Thyroid gland (tissue), 4 donors: ENCODE results near the gene COL5A3. TPM values are rescaled to one million over a fixed set of nuclear protein-coding genes. Genes with fewer than 3 reads are reported as not detected.

Source experiments
- DNase-seq, 2 donors: peaks; one replicate each; pipeline ENCODE4 v3.0.0-alpha.2; 2019
- H3K27ac ChIP-seq, 3 donors: fragments of 200-600 bp; sonication (generic); 1 replicate in 2 of 3; 2 replicates in 1 of 3; pipeline ENCODE4 v1.5.1; 2016 to 2019; ENCODE audit warnings: mild to moderate bottlenecking in 1 of 3, moderate library complexity in 1 of 3
- H3K27me3 ChIP-seq: fragments of 200-600 bp; sonication (generic); one replicate; pipeline ENCODE4 v1.5.1; 2019
- H3K36me3 ChIP-seq, 2 donors: fragments of 200-600 bp; sonication (generic); one replicate each; pipeline ENCODE4 v1.5.1; 2016 to 2019
- H3K4me1 ChIP-seq, 2 donors: fragments of 200-600 bp; sonication (generic); one replicate each; pipeline ENCODE4 v1.5.1; 2017 to 2019
- H3K4me3 ChIP-seq, 3 donors: fragments of 200-600 bp; sonication (generic); replicated peaks in 1 of 3; 1 replicate in 2 of 3; 2 replicates in 1 of 3; pipeline ENCODE4 v1.5.1; 2016; ENCODE audit warnings: mild to moderate bottlenecking in 1 of 3
- H3K9me3 ChIP-seq: fragments of 200-600 bp; sonication (generic); one replicate; pipeline ENCODE4 v1.5.1; 2017
- CTCF ChIP-seq, 6 experiments: fragments of 200-600 bp in 3 of 6; fragments of 450-650 bp in 3 of 6; sonication (generic) in 3 of 6; IDR thresholded peaks; one replicate each; pipeline ENCODE4 v1.5.1; 2016 to 2019; ENCODE audit warnings: antibody characterized with exemption in 6 of 6, mild to moderate bottlenecking in 2 of 6, inconsistent platforms in 1 of 6, moderate library complexity in 1 of 6
- POLR2A ChIP-seq, 2 donors: fragments of 450-650 bp; IDR thresholded peaks; one replicate each; pipeline ENCODE4 v1.6.1; 2017; ENCODE audit warnings: antibody characterized with exemption in 2 of 2, mild to moderate bottlenecking in 2 of 2, moderate library complexity in 1 of 2
- WGBS, 2 donors: methylation state at CpG; one replicate each; pipeline ENCODE4 v1.1.5; 2017; 5-methylcytosine and 5-hydroxymethylcytosine counted together
- intact Hi-C: fragments of 100-400 bp; cut with DNase I; formaldehyde crosslinking; loops from one replicate; pipeline ENCODE4 v1.15.1; 2023
- total RNA-seq, 4 donors: library from RNA; depleted of rRNA; stranded (reverse); fragments of >200 nt; gene quantifications; one replicate each; pipeline ENCODE4 v1.2.3, GENCODE V29; 2016

The COL5A3 gene
- total RNA-seq, 4 donors from 2014 or later: 2.0 to 10.1 (median 5.3) TPM

DNA sequence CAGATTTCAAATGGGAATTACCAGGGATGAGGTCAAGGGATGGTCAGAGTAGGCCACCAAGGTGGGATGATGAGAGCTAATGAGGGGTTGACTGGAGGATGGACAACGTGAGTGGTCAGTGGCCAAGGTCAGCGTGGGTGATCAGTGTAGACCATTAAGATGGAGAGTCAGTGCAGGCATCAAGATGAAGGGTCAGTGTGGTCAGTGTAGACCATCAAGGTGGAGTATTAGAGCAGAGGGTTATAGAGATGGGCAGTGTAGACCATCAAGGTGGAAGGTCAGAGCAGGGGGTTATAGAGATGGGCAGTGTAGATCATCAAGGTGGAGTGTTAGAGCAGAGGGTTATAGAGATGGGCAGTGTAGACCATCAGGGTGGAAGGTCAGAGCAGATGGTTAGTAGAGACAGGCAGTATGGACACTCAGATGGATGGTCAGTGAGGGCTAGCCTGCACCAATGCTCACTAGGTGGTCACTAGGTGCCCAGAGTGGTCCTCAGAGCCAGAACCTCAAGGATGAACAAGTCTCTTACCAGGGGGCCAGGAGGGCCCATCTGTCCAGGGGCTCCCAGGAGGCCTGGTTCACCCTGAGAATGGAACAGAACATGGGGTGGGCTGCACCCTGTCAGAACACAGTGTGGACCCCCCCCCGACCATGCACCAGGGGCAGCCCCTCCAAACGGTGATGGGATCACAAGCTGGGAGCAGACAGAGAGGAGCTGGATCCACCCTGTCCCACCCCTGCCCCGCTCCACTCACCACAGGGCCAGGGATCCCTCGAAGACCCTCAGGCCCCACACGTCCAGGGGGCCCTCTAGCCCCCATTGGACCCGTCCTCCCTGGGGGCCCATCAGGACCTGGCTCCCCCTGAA, 41.2 kb downstream of the COL5A3 start:
- intact Hi-C loops: no loop called here
- H3K4me1 ChIP-seq: no peaks in the 10 kb centered on the region
- TF ChIP-seq POLR2A (IDR thresholded peaks at IDR 0.05): no peak
- no peak for TF ChIP-seq CTCF (IDR thresholded peaks at IDR 0.05)
- no peaks in the 10 kb centered on the region for H3K27me3 ChIP-seq
- 80 to 90% methylated on average over 2 to 5 of the region's 8 CpGs for WGBS, 2 donors
- H3K27ac ChIP-seq: no peak overlapping the region
- no peaks in the 10 kb centered on the region for H3K9me3 ChIP-seq
- H3K4me3 ChIP-seq: no peak overlapping the region
- no peak for DNase-seq
- no peaks in the 10 kb centered on the region for H3K36me3 ChIP-seq

GRCh38 chr19:9967326-9967725, 43.0 kb downstream of the COL5A3 start:
- intact Hi-C loops: no loop called here
- no peak for TF ChIP-seq POLR2A (IDR thresholded peaks at IDR 0.05)
- TF ChIP-seq CTCF (IDR thresholded peaks at IDR 0.05): no peak
- Histone ChIP-seq H3K4me3 (no peak overlapping the region), H3K27ac (no peak overlapping the region), H3K4me1 (no peaks in the 10 kb centered on the region), H3K9me3 (no peaks in the 10 kb centered on the region), H3K36me3 (no peaks in the 10 kb centered on the region), H3K27me3 (no peaks in the 10 kb centered on the region)
- WGBS, 2 donors: 40 to 64% methylated on average over 1 to 3 of the region's 4 CpGs
- no peak for DNase-seq

DNA sequence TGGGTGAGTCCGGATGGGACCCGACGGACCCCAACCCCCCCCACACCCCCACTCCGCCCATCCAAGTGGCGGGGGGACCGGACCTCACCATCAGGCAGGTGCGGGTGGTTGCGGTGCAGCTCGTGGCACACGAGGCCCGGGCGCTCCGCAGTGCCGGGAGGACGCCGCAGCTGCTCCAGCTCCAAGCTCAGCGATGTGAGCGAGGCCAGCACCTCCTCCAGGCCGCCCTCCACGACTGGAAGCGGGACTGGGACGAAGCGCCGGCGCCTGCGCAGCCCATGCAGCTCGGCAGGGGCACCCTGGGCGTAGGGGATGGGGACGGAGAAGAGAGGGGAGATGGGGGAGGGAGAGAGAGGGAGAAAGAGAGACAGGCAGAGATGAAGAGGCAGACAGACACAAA, 43.9 kb downstream of the COL5A3 start:
- no peaks in the 10 kb centered on the region for H3K36me3 ChIP-seq
- no peak for DNase-seq
- H3K27me3 ChIP-seq: no peaks in the 10 kb centered on the region
- H3K4me1 ChIP-seq: no peaks in the 10 kb centered on the region
- WGBS, 2 donors: 11 to 18% methylated on average over 13 to 16 of the region's 29 CpGs
- intact Hi-C loops: no loop called here
- no peaks in the 10 kb centered on the region for H3K9me3 ChIP-seq
- no peak overlapping the region for H3K4me3 ChIP-seq
- TF ChIP-seq POLR2A (IDR thresholded peaks at IDR 0.05): no peak
- no peak for TF ChIP-seq CTCF (IDR thresholded peaks at IDR 0.05)
- no peak overlapping the region for H3K27ac ChIP-seq

DNA sequence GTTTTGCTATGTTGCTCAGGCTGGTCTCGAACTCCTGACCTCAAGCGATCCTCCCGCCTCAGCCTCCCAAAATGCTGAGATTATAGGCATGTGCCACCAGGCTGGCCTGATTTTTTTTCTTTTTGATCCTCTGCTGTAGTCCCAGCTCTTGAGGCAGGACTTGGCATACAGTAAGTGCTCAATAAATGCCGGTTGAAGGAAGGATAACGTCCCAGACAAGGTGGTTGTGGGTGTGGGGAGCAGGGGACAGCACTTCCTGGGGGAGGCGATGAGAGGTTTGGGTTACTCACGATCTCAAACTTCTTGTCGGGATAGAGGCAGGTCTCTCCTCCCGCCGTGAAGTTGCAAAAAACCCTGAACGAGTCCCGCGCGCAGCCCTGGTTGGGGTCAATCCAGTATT, 44.3 kb downstream of the COL5A3 start:
- 42 to 62% methylated on average over 6 to 14 of the region's 14 CpGs for WGBS, 2 donors
- H3K27me3 ChIP-seq: no peaks in the 10 kb centered on the region
- DNase-seq: no peak
- H3K4me3 ChIP-seq: no peak overlapping the region
- TF ChIP-seq CTCF (IDR thresholded peaks at IDR 0.05): no peak
- no peak for TF ChIP-seq POLR2A (IDR thresholded peaks at IDR 0.05)
- H3K4me1 ChIP-seq: no peaks in the 10 kb centered on the region
- intact Hi-C loops: no loop called here
- no peak overlapping the region for H3K27ac ChIP-seq
- H3K9me3 ChIP-seq: no peaks in the 10 kb centered on the region
- H3K36me3 ChIP-seq: no peaks in the 10 kb centered on the region

DNA sequence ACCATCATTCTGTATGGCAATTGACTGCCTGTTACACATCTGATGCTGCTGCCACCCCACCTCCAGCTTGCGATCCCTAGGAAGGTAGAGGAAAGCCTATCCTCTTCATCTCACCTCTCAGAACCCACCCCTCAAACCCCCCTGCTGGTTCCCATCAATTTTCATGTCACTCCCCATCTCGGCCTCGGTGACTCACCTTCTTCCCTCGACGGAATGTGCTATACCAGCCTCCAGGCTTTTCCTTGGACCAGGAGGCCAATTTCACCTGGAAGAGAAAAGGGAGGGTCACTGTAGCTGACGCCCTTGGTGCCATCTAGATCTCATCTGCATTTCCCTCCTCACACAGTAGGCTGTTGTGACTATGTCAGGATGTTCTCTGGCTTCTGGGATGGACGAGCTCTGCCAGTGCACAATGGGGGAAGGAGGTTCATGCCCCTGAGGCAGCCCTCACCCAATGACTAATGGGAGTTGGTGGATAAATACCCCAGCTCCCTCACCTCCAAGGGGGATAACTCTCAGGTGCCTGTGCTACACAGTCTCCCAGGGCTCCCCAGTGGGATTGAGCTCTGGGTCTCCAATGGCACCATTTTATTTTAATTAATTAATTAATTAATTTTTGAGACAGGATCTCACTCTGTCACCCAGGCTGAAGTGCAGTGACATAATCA, 47.5 kb downstream of the COL5A3 start:
- DNase-seq: no peak
- Histone ChIP-seq H3K4me3 (no peak overlapping the region), H3K27ac (no peak overlapping the region), H3K9me3 (no peaks in the 10 kb centered on the region), H3K27me3 (no peaks in the 10 kb centered on the region), H3K36me3 (no peaks in the 10 kb centered on the region), H3K4me1 (no peaks in the 10 kb centered on the region)
- intact Hi-C loops: no loop called here
- no peak for TF ChIP-seq CTCF (IDR thresholded peaks at IDR 0.05)
- no peak for TF ChIP-seq POLR2A (IDR thresholded peaks at IDR 0.05)
- WGBS, 2 donors: 51 to 59% methylated on average over 6 to 7 of the region's 7 CpGs
